HG03378 (cell line): ENCODE results near the gene ACTR1B.
"Not testable (repeated sequence)": the region's sequence is repeated elsewhere in the genome, so short reads cannot be mapped to it uniquely, and the experiment has no call there.

Experiments used
- ATAC-seq: cut with Tn5 transposase; IDR thresholded peaks from one replicate; pipeline ENCODE4 v1.9.1; 2021; ENCODE audit warnings: mild to moderate bottlenecking, moderate library complexity; ENCODE audit not compliant: unreplicated experiment

ACTR1B gene

GRCh38 chr2:97618939-97619827 lies 44.7 kb downstream of the ACTR1B start:
- ATAC-seq, result not testable (repeated sequence)

GRCh38 chr2:97617911-97618310 lies 45.9 kb downstream of the ACTR1B start:
- no peak for ATAC-seq

DNA sequence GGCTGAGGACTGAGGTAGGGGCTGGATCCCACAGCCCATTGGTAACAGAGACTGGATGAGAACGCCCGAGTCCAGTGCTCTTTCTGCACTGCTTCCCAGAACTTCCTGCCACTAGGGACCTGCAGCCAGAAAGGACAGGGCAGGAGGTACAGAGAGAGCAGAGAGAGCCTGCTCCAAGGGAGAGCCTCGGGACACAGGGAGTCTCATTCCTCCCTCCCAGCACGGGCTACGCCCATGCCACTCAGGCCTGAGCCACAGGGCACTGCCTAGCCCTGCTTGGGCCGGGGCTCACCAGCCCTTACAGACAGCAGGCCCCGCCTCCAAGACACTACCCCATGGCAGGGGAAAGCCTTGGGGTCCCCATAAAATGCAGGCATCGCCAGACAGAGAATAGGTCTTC lies 48.1 kb downstream of the ACTR1B start:
- not testable (repeated sequence) for ATAC-seq

GRCh38 chr2:97611895-97612294 lies 51.9 kb downstream of the ACTR1B start:
- not testable (repeated sequence) for ATAC-seq

- not testable (repeated sequence) for ATAC-seq
These were observed 55.1 kb downstream of the ACTR1B start for GRCh38 chr2:97608745-97609144.
